GM12892 (cell line): ENCODE results near the gene EOGT.

Experiments used
- DNase-seq: peaks from one replicate; pipeline ENCODE4 v3.0.0; 2011; ENCODE audit not compliant: insufficient read length
- FAIRE-seq: peaks from 2 replicates; lab custom pipeline; 2011; peaks lifted over from hg19 to GRCh38; lab: Jason Lieb, UNC
- POLR2A ChIP-seq: IDR thresholded peaks from 2 replicates; pipeline ENCODE4 v1.6.1; 2011; ENCODE audit warnings: low read depth, low read length, control low read depth
- POLR2AphosphoS5 ChIP-seq: IDR thresholded peaks from 2 replicates; pipeline ENCODE4 v1.6.1; 2011; ENCODE audit warnings: low read depth, low read length, control low read depth
- TAF1 ChIP-seq: IDR thresholded peaks from 2 replicates; pipeline ENCODE4 v1.6.1; 2011; ENCODE audit warnings: low read depth, mild to moderate bottlenecking, control low read depth, low read length, borderline replicate concordance

The EOGT gene

GRCh38 chr3:69005071-69005790, 8.3 kb downstream of the EOGT start:
- TF ChIP-seq POLR2A (no peak), POLR2AphosphoS5 (no peak), TAF1 (no peak)
- no peak for DNase-seq
- no peak for FAIRE-seq

- DNase-seq (no peak), FAIRE-seq (no peak)
- TF ChIP-seq POLR2A (no peak), TAF1 (no peak), POLR2AphosphoS5 (no peak)
Observed at GRCh38 chr3:69004138-69004537, 9.3 kb downstream of the EOGT start.

GRCh38 chr3:68999605-69000004, 13.9 kb downstream of the EOGT start:
- DNase-seq (no peak), FAIRE-seq (no peak)
- TF ChIP-seq TAF1 (no peak), POLR2A (no peak), POLR2AphosphoS5 (no peak)

- no peak for TF ChIP-seq POLR2AphosphoS5
- TF ChIP-seq POLR2A, result no peak
- no peak for TF ChIP-seq TAF1
- FAIRE-seq (no peak), DNase-seq (no peak)
Observed at GRCh38 chr3:68999158-68999557, 14.3 kb downstream of the EOGT start.

DNA sequence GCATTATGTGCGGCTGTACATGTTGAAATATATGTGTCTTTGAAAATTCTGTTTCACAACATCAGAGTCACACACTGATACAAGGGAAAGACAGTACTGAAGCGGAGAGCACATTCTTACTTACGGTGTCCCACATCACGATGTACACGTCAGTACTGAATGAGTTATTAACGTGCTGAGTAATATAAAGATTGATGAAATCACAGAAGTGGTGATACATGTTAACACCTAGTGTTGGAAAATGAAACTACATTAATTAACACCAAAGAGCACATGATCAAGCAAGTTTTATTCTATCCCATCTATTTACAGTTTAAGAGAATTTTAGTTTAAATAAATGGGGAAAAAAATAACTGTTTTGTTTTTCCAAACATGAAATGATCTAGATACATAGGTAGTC, 15.6 kb downstream of the EOGT start:
- no peak for FAIRE-seq
- TF ChIP-seq POLR2AphosphoS5, result no peak
- no peak for TF ChIP-seq POLR2A
- no peak for TF ChIP-seq TAF1
- no peak for DNase-seq

- FAIRE-seq (no peak), DNase-seq (no peak)
- TF ChIP-seq POLR2A (no peak), TAF1 (no peak), POLR2AphosphoS5 (no peak)
Observed at GRCh38 chr3:68996356-68996995, 17.0 kb downstream of the EOGT start.

GRCh38 chr3:68988740-68989139, 24.7 kb downstream of the EOGT start:
- FAIRE-seq, result no peak
- no peak for DNase-seq
- TF ChIP-seq POLR2A (no peak), POLR2AphosphoS5 (no peak), TAF1 (no peak)

DNA sequence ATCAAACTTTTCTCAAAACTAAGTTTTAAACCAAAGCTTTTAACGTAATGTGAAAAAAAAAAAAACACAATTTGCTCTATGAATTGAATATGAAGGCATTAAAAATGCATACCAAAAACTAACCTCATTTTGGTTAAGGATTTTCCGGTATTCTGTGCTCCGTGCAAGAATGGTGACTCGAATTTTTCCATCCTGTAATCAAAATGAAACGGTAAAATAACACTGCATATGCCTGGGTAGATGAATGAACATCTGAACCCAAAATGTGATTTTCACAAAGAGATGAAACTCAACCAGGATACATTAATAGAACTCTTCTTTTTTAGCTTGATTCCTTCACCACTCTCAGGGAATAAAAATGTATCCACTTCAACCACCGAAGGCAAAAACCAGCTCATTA, 26.2 kb downstream of the EOGT start:
- FAIRE-seq (no peak), DNase-seq (no peak)
- no peak for TF ChIP-seq TAF1
- no peak for TF ChIP-seq POLR2A
- TF ChIP-seq POLR2AphosphoS5, result no peak

- DNase-seq, result no peak
- peak; percentile 27 for FAIRE-seq
- TF ChIP-seq TAF1, result no peak
- TF ChIP-seq POLR2AphosphoS5, result no peak
- TF ChIP-seq POLR2A, result no peak
Observed at GRCh38 chr3:68986496-68987208, 26.8 kb downstream of the EOGT start.

DNA sequence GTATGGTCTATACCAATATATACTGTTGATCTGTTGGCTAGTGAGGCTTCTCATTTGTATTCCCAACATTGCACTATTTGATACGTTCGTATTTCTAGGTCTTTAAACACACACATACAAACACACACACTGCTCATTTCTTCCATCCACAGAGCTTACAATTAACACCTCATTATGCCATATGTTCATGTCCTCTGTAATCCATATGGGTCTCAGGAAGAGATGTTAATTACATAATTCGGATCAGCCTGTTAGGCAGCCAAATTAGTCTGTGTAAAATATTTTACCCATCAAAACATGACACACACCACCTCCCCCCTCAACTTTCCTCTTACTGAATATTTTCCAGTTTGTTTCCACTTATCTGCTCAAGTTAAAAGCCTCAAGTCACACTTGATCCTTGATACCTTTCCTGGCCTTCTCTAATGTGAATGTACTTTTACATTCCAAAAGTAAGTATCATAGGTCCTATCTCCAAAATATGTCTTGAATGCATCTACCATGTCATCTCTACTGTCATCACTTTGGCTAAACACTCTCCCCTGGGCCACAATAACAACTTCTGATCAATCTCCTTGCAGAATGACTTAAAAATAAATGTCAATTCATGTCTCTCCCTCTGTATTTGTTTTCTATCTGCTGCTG, 28.2 kb downstream of the EOGT start:
- no peak for DNase-seq
- TF ChIP-seq TAF1, result no peak
- TF ChIP-seq POLR2A, result no peak
- no peak for TF ChIP-seq POLR2AphosphoS5
- FAIRE-seq, result no peak

DNA sequence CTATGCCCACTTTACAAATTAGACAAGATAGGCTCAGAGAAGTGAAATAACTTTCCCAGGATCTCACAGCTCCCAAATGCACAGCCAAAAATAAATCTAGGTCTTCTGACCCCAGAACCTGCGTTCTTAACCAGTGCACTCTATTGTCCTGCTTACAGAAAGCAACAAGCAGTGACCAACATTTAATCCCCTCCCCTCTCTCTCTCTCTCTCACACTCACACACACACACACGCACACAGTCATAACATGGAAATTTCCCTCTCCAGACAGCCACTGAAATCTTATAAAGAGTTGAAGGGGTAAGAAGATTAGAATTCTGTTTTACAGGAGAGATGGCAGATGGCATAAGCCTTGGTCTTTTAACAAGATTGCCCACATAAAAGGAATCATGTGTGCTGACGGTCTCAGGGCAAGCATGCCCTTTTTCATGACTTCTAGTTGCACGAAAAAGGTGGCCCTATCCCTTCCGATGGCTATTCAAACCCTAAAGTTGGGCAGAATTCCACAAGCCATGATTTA, 29.4 kb downstream of the EOGT start:
- TF ChIP-seq TAF1 (no peak), POLR2A (no peak), POLR2AphosphoS5 (no peak)
- FAIRE-seq (no peak), DNase-seq (no peak)
